Measurements from ENCODE around the gene TAF6. TPM values are rescaled to one million over a fixed set of nuclear protein-coding genes. Genes with fewer than 3 reads are reported as not detected.
A peak's percentile ranks its signal among the peaks of the same experiment; 100 is the strongest.

TAF6 gene
- total and polyA plus RNA-seq, 2 experiments from 2014 or later = 56.3 to 141 TPM

DNA sequence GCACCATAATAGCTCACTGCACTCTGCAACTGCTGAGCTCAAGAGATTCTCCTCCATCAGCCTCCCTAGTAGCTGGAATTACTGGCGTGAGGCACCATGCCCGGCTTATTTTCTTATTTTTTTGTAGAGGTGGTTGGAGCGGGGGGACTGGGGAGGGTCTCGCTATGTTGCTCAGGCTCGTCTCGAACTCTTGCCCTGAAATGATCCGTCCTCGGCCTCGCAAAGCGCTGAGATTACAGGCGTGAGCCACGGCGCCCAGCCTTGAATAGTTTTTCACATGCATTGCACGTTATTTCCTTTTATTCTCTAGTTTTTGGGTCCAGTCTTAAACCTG lies 29.0 kb upstream of the TAF6 start:
- H3K27me3 Mint-ChIP-seq (ENCODE audit: insufficient read depth, low read depth, poor library complexity) = peaks cover 13% of the 10 kb centered on the region
- H3K9me2 ChIP-seq (ENCODE audit: insufficient read depth) = no peaks in the 10 kb centered on the region
- peak overlapping the region; percentile 39 for H3K4me3 ChIP-seq
- H2AFZ ChIP-seq = peak overlapping the region; percentile 20
- TF ChIP-seq JUNB (IDR thresholded peaks at IDR 0.05; ENCODE audit: unreplicated experiment) (no peak), POLR2AphosphoS5 (IDR thresholded peaks at IDR 0.05; ENCODE audit: low read depth) (no peak), EZH2phosphoT487 (IDR thresholded peaks at IDR 0.05; ENCODE audit: unreplicated experiment) (no peak), NANOG (IDR thresholded peaks at IDR 0.05; ENCODE audit: borderline replicate concordance) (no peak), EZH2 (IDR thresholded peaks at IDR 0.05; ENCODE audit: low read depth, unreplicated experiment) (no peak), ZNF462 (CRISPR knock-in tag; IDR thresholded peaks at IDR 0.05) (no peak), ZNF331 (CRISPR knock-in tag; IDR thresholded peaks at IDR 0.05; ENCODE audit: low read depth) (no peak), ETS1 (IDR thresholded peaks at IDR 0.05) (no peak), CREB1 (CRISPR knock-in tag; IDR thresholded peaks at IDR 0.05; ENCODE audit: low read depth) (no peak), STAT1 (IDR thresholded peaks at IDR 0.05; ENCODE audit: unreplicated experiment) (no peak), ZNF114 (CRISPR knock-in tag; IDR thresholded peaks at IDR 0.05) (no peak)
- TF ChIP-seq, protein P1, sequence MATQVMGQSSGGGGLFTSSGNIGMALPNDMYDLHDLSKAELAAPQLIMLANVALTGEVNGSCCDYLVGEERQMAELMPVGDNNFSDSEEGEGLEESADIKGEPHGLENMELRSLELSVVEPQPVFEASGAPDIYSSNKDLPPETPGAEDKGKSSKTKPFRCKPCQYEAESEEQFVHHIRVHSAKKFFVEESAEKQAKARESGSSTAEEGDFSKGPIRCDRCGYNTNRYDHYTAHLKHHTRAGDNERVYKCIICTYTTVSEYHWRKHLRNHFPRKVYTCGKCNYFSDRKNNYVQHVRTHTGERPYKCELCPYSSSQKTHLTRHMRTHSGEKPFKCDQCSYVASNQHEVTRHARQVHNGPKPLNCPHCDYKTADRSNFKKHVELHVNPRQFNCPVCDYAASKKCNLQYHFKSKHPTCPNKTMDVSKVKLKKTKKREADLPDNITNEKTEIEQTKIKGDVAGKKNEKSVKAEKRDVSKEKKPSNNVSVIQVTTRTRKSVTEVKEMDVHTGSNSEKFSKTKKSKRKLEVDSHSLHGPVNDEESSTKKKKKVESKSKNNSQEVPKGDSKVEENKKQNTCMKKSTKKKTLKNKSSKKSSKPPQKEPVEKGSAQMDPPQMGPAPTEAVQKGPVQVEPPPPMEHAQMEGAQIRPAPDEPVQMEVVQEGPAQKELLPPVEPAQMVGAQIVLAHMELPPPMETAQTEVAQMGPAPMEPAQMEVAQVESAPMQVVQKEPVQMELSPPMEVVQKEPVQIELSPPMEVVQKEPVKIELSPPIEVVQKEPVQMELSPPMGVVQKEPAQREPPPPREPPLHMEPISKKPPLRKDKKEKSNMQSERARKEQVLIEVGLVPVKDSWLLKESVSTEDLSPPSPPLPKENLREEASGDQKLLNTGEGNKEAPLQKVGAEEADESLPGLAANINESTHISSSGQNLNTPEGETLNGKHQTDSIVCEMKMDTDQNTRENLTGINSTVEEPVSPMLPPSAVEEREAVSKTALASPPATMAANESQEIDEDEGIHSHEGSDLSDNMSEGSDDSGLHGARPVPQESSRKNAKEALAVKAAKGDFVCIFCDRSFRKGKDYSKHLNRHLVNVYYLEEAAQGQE (IDR thresholded peaks at IDR 0.05; ENCODE audit: unreplicated experiment) = no peak
- TF ChIP-seq, protein P2, sequence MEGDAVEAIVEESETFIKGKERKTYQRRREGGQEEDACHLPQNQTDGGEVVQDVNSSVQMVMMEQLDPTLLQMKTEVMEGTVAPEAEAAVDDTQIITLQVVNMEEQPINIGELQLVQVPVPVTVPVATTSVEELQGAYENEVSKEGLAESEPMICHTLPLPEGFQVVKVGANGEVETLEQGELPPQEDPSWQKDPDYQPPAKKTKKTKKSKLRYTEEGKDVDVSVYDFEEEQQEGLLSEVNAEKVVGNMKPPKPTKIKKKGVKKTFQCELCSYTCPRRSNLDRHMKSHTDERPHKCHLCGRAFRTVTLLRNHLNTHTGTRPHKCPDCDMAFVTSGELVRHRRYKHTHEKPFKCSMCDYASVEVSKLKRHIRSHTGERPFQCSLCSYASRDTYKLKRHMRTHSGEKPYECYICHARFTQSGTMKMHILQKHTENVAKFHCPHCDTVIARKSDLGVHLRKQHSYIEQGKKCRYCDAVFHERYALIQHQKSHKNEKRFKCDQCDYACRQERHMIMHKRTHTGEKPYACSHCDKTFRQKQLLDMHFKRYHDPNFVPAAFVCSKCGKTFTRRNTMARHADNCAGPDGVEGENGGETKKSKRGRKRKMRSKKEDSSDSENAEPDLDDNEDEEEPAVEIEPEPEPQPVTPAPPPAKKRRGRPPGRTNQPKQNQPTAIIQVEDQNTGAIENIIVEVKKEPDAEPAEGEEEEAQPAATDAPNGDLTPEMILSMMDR (conservative IDR thresholded peaks at IDR 0.05; ENCODE audit: low read depth in 2 of 2) = no peak
- H3F3A ChIP-seq (replicated peaks; ENCODE audit: low read depth) = peaks cover 18% of the 10 kb centered on the region
- peaks cover 25% of the 10 kb centered on the region for H3K4me1 Mint-ChIP-seq
- ATAC-seq = no peak; the same call in 2 of the 3 replicates
- H3K36me3 ChIP-seq (ENCODE audit: insufficient read depth) = no peaks in the 10 kb centered on the region
- no peaks in the 10 kb centered on the region for H3K27me3 ChIP-seq (ENCODE audit: insufficient read depth)
- H3K4me3 Mint-ChIP-seq = peak overlapping the region; percentile 95
- no peak for DNase-seq (ENCODE audit: low spot score)
- H3K9me3 Mint-ChIP-seq = peaks cover 4% of the 10 kb centered on the region; the same call in 1 of the 3 replicates
- peak overlapping the region; percentile 90 for H3K27ac Mint-ChIP-seq
- H3K79me2 ChIP-seq (replicated peaks; ENCODE audit: insufficient read depth) = peaks cover 29% of the 10 kb centered on the region
- H3K36me3 Mint-ChIP-seq (ENCODE audit: low read depth) = peaks cover 24% of the 10 kb centered on the region
- peaks cover 10% of the 10 kb centered on the region for H4K20me1 ChIP-seq (replicated peaks; ENCODE audit: insufficient read depth)
- peaks cover 22% of the 10 kb centered on the region for H3K4me1 ChIP-seq (ENCODE audit: insufficient read depth)
- H3K27ac ChIP-seq (ENCODE audit: low read depth) = no peak overlapping the region
- peak overlapping the region; percentile 70 for H3K4me2 ChIP-seq
